ENCODE data around the gene MCM9.
A peak's percentile ranks its signal among the peaks of the same experiment; 100 is the strongest.

Gene MCM9

DNA sequence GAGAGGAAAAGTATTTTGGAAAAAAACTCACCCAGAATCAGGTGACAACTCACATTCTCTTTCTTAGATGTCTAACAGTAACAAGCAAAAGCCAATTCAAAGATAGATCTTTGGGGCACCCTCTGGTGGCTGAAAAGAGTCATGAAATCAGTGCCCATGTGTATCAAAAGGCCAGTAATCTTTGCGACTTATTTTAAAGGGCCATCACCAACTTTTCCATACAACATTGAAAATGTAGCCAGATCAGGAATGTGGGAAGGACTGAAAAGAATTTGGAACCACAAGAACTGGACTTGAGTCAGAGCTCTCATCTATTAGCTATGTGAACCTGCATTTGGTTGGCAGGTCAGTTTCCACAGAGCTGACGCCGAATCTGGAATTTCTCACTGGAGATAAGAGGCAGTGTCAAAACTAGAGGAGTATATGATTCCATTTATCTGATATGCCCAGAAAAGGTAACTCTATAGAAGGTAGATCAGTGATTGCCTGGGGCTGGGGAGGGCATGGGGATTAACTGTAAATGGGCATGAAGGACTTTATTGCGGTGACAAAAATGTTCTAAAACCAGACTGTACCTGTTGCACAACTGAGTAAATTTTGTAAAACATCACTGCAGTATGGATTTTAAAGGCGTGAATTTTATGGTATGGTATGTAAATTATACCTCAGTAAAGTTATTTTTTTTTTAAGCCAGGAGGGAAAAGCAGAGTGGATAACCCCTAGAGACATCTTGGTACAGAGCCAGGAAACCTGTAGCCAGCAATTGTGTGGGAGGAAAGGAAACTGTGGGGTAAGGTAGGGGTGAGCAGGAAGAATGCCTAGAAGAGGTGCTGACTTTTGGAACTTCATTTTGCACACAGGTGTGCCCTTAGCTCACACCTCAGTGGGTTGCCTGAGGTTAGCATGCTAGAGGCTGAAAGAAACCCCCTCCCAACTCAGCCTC lies 158.1 kb downstream of the MCM9 start:
- in situ Hi-C loops (cut with HindIII; ENCODE audit: low sequenced_read_pairs): no loop called here
- peak; percentile 75 for DNase-seq (ENCODE audit: low read depth)
- TF ChIP-seq, protein P1, sequence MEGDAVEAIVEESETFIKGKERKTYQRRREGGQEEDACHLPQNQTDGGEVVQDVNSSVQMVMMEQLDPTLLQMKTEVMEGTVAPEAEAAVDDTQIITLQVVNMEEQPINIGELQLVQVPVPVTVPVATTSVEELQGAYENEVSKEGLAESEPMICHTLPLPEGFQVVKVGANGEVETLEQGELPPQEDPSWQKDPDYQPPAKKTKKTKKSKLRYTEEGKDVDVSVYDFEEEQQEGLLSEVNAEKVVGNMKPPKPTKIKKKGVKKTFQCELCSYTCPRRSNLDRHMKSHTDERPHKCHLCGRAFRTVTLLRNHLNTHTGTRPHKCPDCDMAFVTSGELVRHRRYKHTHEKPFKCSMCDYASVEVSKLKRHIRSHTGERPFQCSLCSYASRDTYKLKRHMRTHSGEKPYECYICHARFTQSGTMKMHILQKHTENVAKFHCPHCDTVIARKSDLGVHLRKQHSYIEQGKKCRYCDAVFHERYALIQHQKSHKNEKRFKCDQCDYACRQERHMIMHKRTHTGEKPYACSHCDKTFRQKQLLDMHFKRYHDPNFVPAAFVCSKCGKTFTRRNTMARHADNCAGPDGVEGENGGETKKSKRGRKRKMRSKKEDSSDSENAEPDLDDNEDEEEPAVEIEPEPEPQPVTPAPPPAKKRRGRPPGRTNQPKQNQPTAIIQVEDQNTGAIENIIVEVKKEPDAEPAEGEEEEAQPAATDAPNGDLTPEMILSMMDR (IDR thresholded peaks at IDR 0.05; ENCODE audit: low read depth, low read length, missing control alignments): peak; percentile 82
- H3K4me3 ChIP-seq (ENCODE audit: low read depth, low read length): no peak overlapping the region

DNA sequence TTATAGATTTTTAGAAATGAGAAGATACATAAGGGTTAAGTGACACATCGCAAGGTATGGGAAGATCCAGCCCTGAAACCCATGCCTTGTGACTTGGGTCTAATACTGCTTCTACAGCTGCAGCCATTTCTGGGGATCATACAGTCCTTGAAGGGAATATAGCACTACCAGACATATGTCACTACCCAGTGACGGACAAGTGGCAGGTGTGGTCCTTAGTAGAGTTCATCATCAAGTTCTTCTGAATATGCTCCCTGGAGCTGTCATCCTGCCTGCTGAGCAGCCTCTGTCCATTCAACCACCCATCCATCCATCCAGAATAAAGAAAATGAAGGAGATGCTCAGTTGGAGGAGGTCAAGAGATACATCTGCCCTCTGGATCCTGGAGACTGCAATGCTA lies 159.6 kb downstream of the MCM9 start:
- no peak for DNase-seq (ENCODE audit: low read depth)
- TF ChIP-seq, protein P1 (IDR thresholded peaks at IDR 0.05; ENCODE audit: low read depth, low read length, missing control alignments): no peak
- in situ Hi-C loops (cut with HindIII; ENCODE audit: low sequenced_read_pairs): no loop called here
- no peak overlapping the region for H3K4me3 ChIP-seq (ENCODE audit: low read depth, low read length)

DNA sequence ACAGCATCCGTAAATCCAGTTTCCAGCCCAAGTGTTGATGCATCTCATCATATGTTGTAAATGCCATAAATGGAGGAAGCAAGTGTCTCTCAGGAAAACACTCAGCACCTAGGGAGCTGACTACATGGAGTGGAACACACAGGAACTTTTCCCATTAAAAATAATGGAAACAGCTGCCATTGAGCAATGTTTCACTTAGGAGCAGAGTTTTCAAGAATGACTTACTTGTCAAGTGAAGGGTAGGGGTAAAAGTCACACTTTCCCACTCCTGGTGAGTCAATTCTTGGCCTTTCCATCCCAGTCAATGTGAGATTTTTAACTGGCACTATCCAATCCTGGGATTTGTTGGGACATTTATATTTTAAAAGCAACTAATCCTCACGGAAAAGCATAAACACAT lies 160.4 kb downstream of the MCM9 start:
- TF ChIP-seq, protein P1 (IDR thresholded peaks at IDR 0.05; ENCODE audit: low read depth, low read length, missing control alignments): no peak
- H3K4me3 ChIP-seq (ENCODE audit: low read depth, low read length): no peak overlapping the region
- in situ Hi-C loops (cut with HindIII; ENCODE audit: low sequenced_read_pairs): loop anchor here (25.0 kb wide), 1 partner anchor 487 kb away; no protein-coding TSS in a partner anchor
- DNase-seq (ENCODE audit: low read depth): no peak

DNA sequence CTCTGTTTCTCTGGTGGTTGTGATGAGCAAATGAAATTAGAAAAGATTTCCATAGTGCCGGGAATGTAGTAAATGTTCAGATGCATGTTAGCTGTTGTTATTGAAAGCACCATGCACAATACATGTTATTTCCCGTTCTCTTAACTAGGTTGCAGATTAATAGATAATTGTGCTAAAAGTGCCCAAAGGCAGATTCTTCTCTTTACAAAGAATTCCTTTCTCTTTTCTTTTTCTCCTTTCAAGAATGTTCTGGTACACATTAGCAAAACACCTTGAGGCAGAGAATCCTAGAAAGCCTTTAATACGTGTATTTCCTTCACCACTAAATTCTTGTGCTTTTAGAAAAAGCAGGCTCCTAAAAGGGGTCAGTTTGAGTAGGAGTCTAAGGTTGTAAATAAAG lies 162.1 kb downstream of the MCM9 start:
- DNase-seq (ENCODE audit: low read depth): no peak
- H3K4me3 ChIP-seq (ENCODE audit: low read depth, low read length): no peak overlapping the region
- in situ Hi-C loops (cut with HindIII; ENCODE audit: low sequenced_read_pairs): loop anchor here (25.0 kb wide), 1 partner anchor 486 kb away; no protein-coding TSS in a partner anchor
- TF ChIP-seq, protein P1 (IDR thresholded peaks at IDR 0.05; ENCODE audit: low read depth, low read length, missing control alignments): no peak

DNA sequence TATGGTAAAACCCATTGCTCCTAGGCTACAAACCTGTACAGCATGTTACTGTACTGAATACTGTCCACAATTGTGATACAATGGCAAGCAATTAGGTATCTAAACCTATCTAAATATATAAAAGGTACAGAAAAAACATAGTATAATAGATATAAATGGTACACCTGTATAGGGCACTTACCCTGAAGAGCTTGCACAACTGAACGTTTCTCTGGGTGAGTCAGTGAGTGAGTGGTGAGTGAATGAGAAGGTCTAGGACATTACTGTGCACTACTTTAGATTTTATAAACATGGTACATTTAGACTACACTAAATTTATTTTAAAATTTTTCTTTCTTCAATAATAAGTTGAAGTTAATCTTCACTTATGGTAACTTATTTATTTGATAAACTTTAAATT lies 163.7 kb downstream of the MCM9 start:
- in situ Hi-C loops (cut with HindIII; ENCODE audit: low sequenced_read_pairs): loop anchor here (25.0 kb wide), 1 partner anchor 484 kb away; no protein-coding TSS in a partner anchor
- no peak overlapping the region for H3K4me3 ChIP-seq (ENCODE audit: low read depth, low read length)
- TF ChIP-seq, protein P1 (IDR thresholded peaks at IDR 0.05; ENCODE audit: low read depth, low read length, missing control alignments): no peak
- DNase-seq (ENCODE audit: low read depth): no peak

DNA sequence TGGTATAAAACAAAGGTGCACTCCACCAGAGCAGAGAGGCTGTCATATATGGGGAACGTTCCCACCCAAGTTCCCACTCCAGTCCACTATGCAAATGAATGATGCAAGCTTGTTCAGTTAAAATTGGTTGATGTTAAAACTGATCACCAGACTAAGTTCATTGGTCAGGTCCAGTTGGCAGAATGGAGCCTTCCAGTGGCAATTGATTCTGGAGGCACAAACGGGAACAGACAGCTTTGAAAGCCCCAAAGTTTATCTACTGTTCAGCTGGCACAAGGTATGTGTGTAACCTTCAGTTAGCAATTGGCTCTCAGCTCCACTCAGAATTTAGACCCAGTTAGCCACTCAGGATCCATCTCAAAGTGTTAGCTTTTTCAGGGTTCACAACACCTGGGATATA lies 164.1 kb downstream of the MCM9 start:
- in situ Hi-C loops (cut with HindIII; ENCODE audit: low sequenced_read_pairs): loop anchor here (25.0 kb wide), 1 partner anchor 484 kb away; no protein-coding TSS in a partner anchor
- TF ChIP-seq, protein P1 (IDR thresholded peaks at IDR 0.05; ENCODE audit: low read depth, low read length, missing control alignments): no peak

More for the DNA sequence above, 164.1 kb downstream of the MCM9 start:
- H3K4me3 ChIP-seq (ENCODE audit: low read depth, low read length): no peak overlapping the region
- DNase-seq (ENCODE audit: low read depth): no peak

Data from astrocyte of the cerebellum (primary cell).